GM19452 (cell line): ENCODE results near the gene GRXCR1.

Source experiments
- ATAC-seq: cut with Tn5 transposase; IDR thresholded peaks from one replicate; pipeline ENCODE4 v1.9.1; 2021; ENCODE audit not compliant: unreplicated experiment

The GRXCR1 gene

DNA sequence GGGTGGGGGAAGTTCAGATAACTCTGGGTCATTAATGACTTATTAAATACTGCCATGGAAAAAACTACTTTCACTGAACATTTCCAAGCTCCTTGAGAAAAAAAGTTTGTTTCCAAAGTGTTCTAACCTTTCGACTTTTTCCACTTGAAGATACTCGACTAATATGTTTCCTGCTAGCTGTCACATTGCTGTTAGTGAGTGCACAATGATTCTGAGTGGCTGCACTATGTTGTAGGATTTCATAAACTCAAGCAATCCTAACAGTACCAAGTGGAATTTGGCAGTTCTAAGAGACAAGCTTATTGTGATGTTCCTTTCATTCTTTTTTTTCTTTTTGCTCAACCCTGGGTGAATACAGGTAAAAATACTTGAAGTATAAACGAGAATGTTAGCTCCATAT is 33.4 kb downstream of the GRXCR1 start:
- ATAC-seq: no peak

DNA sequence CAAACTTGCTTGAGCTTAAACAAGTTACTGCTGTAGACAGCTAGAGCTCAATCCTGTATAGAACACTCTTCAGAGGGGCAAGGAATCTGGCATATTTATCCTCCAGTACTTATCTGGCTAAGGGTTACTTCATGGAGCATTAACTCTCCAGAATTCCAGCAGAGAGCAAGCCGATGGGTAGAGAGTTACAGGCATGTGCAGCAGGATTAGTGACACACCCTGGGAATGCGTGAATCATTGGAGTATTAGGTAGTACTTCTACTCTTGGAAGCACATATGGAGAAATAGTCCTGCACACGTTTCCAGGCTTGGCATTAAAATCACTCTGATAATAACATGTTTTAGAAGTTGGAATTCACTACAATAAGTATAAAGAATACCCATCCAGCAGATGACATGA is 35.4 kb downstream of the GRXCR1 start:
- ATAC-seq: no peak

- no peak for ATAC-seq
Measured at GRCh38 chr4:42928582-42928981, 36.1 kb downstream of the GRXCR1 start.

- no peak for ATAC-seq
Measured at GRCh38 chr4:42942216-42942615, 49.7 kb downstream of the GRXCR1 start.

DNA sequence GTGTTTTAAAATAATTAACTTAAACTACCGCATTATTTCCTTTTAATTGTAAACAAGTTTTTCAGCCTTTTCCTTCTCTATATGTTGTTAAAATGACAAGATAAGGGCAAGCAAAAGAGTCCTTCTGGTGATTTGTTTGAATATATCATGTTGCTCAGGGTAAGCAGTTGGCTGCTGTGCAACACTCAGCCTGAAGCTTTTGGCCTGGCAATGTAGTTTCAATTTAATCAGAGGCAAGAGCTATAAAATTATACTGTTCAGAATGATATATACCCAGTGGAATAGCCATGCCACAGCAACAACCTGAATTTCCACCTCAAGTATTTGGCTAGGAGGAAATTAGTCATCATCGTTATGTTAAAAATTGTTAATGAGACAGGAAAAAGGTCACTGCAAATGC is 53.4 kb downstream of the GRXCR1 start:
- no peak for ATAC-seq

DNA sequence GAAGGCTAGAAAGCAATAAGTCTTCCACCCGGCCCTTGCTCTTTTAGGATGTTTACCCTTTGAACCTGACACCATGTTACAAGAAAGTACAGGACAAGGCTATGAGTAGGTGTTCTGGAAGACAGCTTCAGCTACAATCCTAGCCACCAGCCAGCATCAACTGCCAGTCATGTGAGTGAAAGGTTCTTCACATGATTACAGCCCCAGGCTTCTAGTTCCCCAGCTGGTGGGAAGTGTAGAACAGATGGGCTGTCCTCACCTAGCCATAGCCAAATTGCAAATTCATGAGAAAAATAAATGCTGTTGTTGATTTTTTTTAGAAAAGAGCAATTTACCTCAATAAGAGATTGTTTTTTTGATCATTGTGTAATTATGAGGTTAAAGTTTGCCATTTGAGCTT is 60.8 kb downstream of the GRXCR1 start:
- no peak for ATAC-seq

GRCh38 chr4:42954963-42955669 is 62.6 kb downstream of the GRXCR1 start:
- no peak for ATAC-seq

DNA sequence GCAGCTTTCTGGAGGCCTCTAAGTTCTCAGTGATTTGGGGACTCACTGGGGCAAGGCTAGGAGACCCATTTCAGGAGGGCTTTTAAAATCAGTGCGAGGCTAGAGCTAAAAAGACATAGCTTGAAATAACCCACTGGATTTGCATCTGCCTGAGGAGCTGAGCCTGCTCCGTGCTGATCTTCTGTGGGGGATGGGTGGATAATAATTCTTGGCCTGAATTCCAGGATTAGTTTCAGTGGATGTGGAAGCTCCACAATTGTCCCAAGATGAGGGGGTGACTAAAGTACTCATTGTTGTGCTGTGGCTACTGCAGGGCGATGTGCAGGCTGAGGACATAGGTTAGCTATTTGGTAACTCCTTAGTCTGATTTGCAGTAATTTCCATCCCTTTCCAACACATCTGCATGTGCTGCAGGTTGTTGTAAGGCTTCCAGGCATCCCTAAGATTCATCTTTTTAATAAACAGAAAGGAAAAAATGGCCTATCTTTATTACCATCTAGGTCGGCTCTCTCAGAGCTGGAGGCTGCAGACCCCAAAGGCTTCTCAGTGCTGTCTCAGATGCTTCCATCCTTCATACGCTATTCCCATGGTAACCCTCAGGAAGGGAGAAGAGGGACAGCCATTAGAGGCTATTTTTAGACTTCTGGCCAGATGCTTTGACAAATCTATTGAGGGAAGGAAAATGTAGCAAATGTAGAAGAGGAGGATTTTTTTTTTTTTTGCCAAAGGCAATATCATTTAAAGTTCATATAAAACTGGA is 63.4 kb downstream of the GRXCR1 start:
- no peak for ATAC-seq

GRCh38 chr4:42965326-42965725 is 72.8 kb downstream of the GRXCR1 start:
- no peak for ATAC-seq

DNA sequence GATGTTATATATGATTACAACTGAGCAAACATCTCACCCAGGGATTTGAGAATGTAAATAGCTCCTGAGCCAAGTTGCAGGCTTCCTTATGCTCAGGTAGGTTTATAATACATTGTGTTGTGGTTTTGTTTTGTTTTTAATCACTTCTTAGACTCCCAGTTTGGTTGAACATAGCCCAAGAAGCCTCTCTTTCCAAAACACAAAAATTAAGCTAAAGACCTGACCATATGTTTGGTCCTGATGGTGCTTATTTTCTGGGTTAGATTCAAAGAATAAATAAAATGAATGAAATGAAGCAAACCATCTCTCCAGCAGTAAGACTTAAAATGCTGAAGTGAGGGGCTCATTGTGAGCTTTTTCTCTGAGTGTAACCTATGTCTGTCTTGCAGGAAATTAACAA is 93.5 kb downstream of the GRXCR1 start:
- ATAC-seq: no peak

DNA sequence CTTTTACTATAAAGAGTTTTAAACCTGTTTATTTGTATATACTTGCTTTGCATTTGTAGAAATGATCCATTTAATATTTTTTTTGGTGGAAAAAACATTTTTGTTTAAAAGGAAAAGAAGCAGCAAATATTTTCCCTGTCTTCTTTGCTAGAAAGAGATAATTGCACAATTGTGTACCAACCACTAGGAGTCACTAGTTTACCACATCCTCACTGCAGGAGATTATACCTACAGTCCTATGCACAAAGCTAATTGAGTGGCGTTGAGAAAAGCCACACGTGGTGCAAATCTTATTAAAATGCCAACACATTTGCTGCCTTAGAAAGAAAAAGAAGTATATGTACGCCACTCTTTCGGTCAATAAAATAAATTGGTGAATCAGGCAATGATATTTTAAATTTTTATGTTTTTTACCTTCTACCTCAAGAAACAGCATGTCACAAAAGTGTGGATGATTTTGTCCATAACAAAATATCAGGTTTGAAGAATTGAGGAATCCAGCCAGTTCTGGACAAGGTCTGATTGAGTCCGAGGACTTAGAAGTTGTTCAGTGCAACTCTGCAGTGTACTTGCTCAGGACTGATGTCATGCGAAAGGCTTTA is 102.9 kb downstream of the GRXCR1 start:
- ATAC-seq: peak; percentile 81

DNA sequence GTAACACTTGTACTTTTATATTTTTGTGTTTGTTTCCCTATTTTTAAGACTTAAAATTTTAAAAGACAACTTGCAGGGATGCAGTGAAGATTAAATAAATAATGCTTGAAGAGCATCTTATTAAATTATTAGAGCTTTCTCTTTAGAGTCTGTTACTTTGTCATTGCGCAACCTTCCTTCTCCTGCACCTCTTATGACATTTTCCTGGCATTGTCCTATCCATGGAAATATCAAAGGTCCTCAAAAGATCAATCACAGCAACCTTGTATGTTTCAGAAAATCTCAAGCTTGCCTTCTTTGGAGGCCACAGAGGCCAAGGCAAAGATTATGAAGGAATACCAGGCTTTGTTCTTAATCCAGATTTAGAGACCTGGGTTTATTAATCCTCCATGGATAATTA is 116.3 kb downstream of the GRXCR1 start:
- no peak for ATAC-seq

DNA sequence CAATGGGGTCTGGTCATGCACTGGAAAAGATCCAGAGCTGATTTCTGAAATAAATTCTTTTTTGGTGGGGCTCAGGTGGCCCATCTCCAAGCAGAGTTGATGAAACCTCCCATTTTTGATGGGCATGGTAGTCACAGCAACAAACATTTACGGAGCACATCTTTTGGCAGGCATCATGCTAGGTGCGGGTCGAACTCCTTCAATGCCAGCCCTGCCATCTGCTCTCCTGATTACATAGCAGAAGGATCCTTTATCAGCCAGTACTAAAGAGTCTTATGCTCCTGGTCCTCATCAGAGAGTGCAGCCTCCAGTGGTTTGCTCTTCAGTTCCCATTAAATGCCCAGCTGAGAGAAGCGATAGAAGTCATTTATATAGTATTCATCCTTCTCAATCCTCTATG is 121.7 kb downstream of the GRXCR1 start:
- no peak for ATAC-seq

DNA sequence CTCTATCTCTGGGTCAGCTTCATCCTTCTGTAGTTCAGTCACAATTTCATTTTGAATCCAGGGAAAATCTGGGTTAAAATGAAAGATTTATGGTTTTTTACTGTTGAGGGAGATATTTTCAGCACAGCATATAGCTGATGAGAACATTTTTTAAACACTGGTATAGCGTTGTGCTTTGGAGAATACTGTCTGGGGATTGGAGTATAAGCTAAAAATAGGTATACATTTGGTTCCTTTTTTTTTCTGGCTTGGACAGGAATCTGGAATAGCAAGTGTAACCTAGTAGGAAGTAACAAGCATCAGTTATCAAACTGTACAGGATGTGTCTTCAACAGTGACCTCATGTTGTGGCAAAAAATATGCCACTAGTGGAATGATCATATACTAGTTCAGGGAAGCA is 149.1 kb downstream of the GRXCR1 start:
- ATAC-seq: no peak

GRCh38 chr4:43047058-43047457 is 154.5 kb downstream of the GRXCR1 start:
- ATAC-seq: no peak

DNA sequence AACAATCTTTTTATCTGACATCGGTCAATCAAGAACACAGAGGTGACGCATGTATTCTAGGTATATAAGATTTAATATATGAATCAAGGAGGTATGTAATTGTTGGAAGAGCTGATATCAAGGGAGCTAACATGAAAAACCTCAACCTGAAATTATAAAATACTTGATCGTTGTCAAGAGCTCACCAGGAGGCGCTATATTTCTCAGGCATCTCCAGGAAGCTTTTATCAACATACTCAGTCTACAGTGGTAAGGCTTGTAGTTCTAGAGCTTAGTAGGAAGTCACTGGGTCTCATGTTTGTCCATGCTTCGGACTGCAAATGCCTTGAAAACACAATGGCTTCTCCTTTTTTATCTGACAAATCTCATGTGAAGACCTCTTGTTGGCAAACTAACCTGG is 156.1 kb downstream of the GRXCR1 start:
- ATAC-seq: no peak

GRCh38 chr4:43049326-43049725 is 156.8 kb downstream of the GRXCR1 start:
- no peak for ATAC-seq

DNA sequence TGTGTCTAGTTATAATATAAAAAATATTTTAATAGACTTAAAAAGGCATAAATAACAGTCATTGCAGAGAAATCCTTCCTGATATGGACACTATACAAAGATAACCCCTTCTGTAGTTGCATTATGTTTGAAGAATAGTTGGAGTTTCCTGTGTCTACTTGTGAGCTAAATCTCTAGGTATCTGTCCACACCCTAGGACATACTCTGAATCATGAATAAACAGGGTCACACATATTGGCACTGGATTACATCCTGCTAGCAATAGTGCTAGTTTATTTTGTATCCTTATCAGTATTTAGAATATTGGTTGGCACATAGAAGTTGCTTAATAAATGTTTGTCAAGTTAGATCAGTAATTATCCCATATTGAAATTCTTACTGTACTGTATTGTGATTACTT is 173.9 kb downstream of the GRXCR1 start:
- ATAC-seq: no peak

GRCh38 chr4:43071069-43071468 is 178.6 kb downstream of the GRXCR1 start:
- ATAC-seq: no peak
